RWPE2 (cell line): ENCODE measurements around the gene KRT86.

Source experiments
- ATAC-seq: fragments of 200-7000 bp; cut with Tn5 transposase; 3 replicates; pipeline ENCODE4 v1.9.1; 2021; ENCODE audit warnings: low read depth
- DNase-seq: peaks from one replicate; pipeline ENCODE4 v3.0.0-alpha.2; 2020; ENCODE audit warnings: low spot score
- H3K27ac ChIP-seq: fragments of 450-650 bp; 2 replicates; pipeline ENCODE4 v1.5.1; 2017; ENCODE audit warnings: mild to moderate bottlenecking; ENCODE audit not compliant: poor library complexity, severe bottlenecking
- H3K27me3 ChIP-seq: fragments of 250-450 bp; sonication (Bioruptor Pico); 2 replicates; pipeline ENCODE4 v1.5.1; 2021; ENCODE audit warnings: mild to moderate bottlenecking, moderate library complexity; ENCODE audit not compliant: insufficient read depth, poor library complexity, severe bottlenecking
- H3K36me3 ChIP-seq: fragments of 250-450 bp; sonication (Bioruptor Pico); 2 replicates; pipeline ENCODE4 v1.5.1; 2020; ENCODE audit warnings: low read depth, mild to moderate bottlenecking, moderate library complexity
- H3K4me1 ChIP-seq: fragments of 250-450 bp; sonication (Bioruptor Pico); 2 replicates; pipeline ENCODE4 v1.5.1; 2021; ENCODE audit warnings: mild to moderate bottlenecking, moderate library complexity; ENCODE audit not compliant: insufficient read depth, poor library complexity, severe bottlenecking
- H3K4me3 ChIP-seq: fragments of 250-450 bp; sonication (Bioruptor Pico); 2 replicates; pipeline ENCODE4 v1.5.1; 2021; ENCODE audit warnings: mild to moderate bottlenecking, moderate library complexity; ENCODE audit not compliant: severe bottlenecking
- H3K9me3 ChIP-seq: fragments of 250-450 bp; sonication (Bioruptor Pico); 2 replicates; pipeline ENCODE4 v1.5.1; 2021; ENCODE audit warnings: mild to moderate bottlenecking, moderate library complexity; ENCODE audit not compliant: severe bottlenecking
- TF ChIP-seq, protein P1 (sequence below): fragments of 450-650 bp; IDR thresholded peaks from one replicate; pipeline ENCODE4 v1.5.1; 2017; ENCODE audit warnings: mild to moderate bottlenecking, moderate library complexity; ENCODE audit not compliant: poor library complexity, severe bottlenecking

KRT86 gene

DNA sequence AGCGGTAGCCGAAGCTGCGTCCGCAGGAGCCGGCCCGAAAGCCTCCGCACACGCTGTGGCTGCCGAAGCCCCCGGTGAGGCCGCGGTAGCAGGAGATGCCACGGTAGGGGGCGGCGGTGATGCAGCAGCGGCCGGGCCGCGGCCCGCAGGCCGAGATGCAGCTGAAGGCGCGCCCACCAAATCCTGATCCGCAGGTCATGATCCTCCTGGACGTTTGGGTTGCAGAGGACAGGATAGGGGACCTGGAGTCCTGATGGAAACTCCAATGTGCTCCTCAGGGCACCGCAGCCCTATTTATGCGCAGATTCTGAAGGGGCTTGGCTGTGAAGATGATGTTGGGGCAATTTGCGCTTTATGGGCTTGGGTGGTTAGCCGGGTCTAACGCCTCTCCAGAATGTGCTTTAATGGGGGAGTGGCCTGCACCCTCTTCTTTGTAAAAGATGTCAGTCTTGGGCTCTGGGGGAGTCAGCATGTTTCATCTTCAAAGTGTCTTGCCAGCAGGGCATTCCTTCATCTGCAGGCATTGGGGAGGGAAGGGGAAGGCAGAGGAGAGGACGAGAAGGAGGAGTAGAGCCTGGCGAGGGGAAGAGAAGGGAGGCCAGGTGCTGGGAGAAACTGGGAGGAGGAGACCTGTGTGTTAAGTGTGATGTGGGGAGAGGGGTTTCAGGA lies 17.0 kb downstream of the KRT86 start, which contains the start of gene KRT81:
KRT81 (minus strand) TSS at position 268 of the 669 bp plus-strand sequence; CDS start at position 199, 69 bp downstream.
- ATAC-seq (no peak), DNase-seq (peak; percentile 23)
- no peak within 1 kb of the TSS for H3K27ac ChIP-seq
- no peaks in the 10 kb centered on the region for H3K9me3 ChIP-seq
- H3K4me3 ChIP-seq, result no peak within 1 kb of the TSS
- TF ChIP-seq, protein P1, sequence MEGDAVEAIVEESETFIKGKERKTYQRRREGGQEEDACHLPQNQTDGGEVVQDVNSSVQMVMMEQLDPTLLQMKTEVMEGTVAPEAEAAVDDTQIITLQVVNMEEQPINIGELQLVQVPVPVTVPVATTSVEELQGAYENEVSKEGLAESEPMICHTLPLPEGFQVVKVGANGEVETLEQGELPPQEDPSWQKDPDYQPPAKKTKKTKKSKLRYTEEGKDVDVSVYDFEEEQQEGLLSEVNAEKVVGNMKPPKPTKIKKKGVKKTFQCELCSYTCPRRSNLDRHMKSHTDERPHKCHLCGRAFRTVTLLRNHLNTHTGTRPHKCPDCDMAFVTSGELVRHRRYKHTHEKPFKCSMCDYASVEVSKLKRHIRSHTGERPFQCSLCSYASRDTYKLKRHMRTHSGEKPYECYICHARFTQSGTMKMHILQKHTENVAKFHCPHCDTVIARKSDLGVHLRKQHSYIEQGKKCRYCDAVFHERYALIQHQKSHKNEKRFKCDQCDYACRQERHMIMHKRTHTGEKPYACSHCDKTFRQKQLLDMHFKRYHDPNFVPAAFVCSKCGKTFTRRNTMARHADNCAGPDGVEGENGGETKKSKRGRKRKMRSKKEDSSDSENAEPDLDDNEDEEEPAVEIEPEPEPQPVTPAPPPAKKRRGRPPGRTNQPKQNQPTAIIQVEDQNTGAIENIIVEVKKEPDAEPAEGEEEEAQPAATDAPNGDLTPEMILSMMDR, result no peak
- no peaks in the 10 kb centered on the region for H3K27me3 ChIP-seq
- H3K36me3 ChIP-seq, result no peaks in the 10 kb centered on the region
- H3K4me1 ChIP-seq, result peaks cover 4% of the 10 kb centered on the region

DNA sequence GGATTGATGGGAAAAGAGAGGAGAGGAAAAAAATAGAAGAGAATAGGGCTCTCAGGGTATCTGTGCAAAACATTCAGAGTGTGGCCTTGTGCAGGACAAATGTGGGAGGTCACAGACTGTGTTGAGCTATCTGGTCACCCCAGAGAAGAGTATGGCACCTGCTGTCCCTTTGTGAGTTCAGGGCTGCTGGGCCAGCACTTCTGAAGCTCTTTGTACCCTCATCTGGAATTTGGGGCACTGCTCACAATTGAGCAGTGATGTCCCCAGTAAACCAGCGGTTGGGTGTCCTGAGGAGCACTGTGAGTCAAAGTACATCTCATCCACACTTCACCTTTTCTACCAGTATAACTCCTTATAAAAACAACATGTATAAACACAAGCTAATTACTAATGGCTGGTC lies 19.5 kb downstream of the KRT86 start:
- H3K27me3 ChIP-seq, result no peaks in the 10 kb centered on the region
- no peak overlapping the region for H3K27ac ChIP-seq
- no peak for ATAC-seq
- no peak for DNase-seq
- no peak overlapping the region for H3K4me3 ChIP-seq
- H3K4me1 ChIP-seq, result no peaks in the 10 kb centered on the region
- H3K9me3 ChIP-seq, result no peaks in the 10 kb centered on the region
- TF ChIP-seq, protein P1, result no peak
- no peaks in the 10 kb centered on the region for H3K36me3 ChIP-seq

DNA sequence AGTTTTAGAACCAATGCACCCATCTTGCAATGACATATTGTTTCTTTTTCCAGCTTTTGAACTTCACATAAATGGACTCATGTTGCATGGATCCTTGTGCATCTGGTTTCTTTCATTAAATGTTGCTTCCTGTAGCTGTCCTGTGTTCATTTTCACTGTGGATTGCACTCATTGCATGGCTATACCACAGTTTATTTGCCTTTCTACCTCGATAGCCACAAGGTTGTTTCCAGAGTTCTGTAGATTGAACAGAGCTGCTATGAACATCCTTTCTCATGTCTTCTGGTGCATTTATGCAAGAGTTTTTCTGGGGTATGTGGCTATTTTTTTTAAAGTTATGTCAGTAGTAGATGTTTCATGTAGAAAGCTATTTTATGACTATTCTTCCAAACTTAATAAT lies 20.4 kb downstream of the KRT86 start:
- Histone ChIP-seq H3K27ac (no peak overlapping the region), H3K9me3 (no peaks in the 10 kb centered on the region), H3K36me3 (no peaks in the 10 kb centered on the region), H3K4me1 (no peaks in the 10 kb centered on the region), H3K4me3 (no peak overlapping the region), H3K27me3 (no peaks in the 10 kb centered on the region)
- ATAC-seq (no peak), DNase-seq (no peak)
- TF ChIP-seq, protein P1, result no peak

- ATAC-seq (no peak), DNase-seq (no peak)
- H3K36me3 ChIP-seq, result no peaks in the 10 kb centered on the region
- H3K4me1 ChIP-seq, result no peaks in the 10 kb centered on the region
- no peak overlapping the region for H3K27ac ChIP-seq
- no peaks in the 10 kb centered on the region for H3K27me3 ChIP-seq
- TF ChIP-seq, protein P1, result no peak
- H3K9me3 ChIP-seq, result no peaks in the 10 kb centered on the region
- H3K4me3 ChIP-seq, result no peak overlapping the region
These were observed 21.2 kb downstream of the KRT86 start for GRCh38 chr12:52295663-52296062.

DNA sequence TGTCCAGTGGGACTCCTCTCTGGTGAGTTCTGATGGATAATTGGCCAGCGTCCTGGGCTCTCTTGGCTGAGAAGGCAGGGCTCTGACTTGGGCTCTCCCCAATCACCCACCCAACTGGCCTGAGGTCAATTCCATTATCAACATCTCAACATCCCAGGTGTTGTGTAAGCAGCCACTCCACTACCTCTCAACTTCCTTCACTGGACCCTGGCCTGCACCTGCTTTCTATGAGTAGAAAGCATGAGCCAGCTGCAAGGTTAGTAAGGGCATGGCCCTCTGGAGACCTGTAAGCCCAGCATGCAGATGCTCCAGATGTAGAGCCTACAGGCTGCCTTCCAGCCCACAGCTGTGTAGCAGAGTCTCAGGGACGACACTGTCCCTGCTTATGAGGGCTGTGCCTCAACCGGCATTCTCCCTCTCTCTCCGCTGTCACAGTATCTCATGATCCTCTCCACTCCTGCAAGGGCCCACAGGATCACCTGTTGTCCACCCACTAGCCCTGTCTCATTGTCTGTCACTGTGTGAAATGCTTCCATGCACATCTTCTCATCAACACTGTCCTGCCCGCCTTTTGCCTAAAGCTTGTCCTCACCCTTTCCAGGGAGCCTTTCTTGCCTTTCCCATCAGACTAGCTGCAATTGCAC lies 22.2 kb downstream of the KRT86 start:
- no peaks in the 10 kb centered on the region for H3K36me3 ChIP-seq
- H3K4me3 ChIP-seq, result no peak overlapping the region
- ATAC-seq (no peak), DNase-seq (peak; percentile 22)
- TF ChIP-seq, protein P1, result no peak
- no peaks in the 10 kb centered on the region for H3K27me3 ChIP-seq
- H3K4me1 ChIP-seq, result no peaks in the 10 kb centered on the region
- no peaks in the 10 kb centered on the region for H3K9me3 ChIP-seq
- no peak overlapping the region for H3K27ac ChIP-seq
